GM19467 (cell line): Measurements from ENCODE around the gene NANOGP8.
"Not testable (repeated sequence)": the region's sequence is repeated elsewhere in the genome, so short reads cannot be mapped to it uniquely, and the experiment has no call there.

ENCODE experiments used
- ATAC-seq: cut with Tn5 transposase; IDR thresholded peaks from one replicate; pipeline ENCODE4 v1.9.1; 2021; ENCODE audit warnings: mild to moderate bottlenecking, moderate library complexity; ENCODE audit not compliant: unreplicated experiment

Gene NANOGP8

GRCh38 chr15:35085176-35085919 lies at the start of gene NANOGP8:
TSS of gene NANOGP8 (minus strand) at chr15:35085295. CDS start at chr15:35085110, 185 bp downstream.
- ATAC-seq: not testable (repeated sequence)

GRCh38 chr15:35134299-35134698 lies 49.2 kb upstream of the NANOGP8 start:
- no peak for ATAC-seq

- no peak for ATAC-seq
These were observed 45.1 kb upstream of the NANOGP8 start for GRCh38 chr15:35130245-35130644.

DNA sequence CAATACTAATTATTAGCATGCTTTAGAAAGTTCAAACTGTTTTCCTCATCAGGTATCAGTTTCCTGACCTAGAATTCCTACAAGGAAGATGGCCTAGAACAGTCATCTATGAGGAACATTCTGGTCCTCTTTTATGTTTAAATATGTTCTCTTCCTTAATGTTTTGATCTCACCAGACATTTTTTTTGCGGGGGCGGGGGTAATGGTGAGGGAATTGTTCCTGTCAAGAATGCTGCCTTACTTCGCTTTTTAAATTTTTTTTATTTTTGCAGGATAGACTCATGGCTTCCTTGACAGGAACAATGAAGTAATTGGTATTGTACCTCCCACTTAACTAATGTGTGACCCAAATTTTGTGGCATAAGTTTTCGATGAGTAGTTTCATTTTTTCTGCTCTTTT lies 44.3 kb upstream of the NANOGP8 start:
- no peak for ATAC-seq

DNA sequence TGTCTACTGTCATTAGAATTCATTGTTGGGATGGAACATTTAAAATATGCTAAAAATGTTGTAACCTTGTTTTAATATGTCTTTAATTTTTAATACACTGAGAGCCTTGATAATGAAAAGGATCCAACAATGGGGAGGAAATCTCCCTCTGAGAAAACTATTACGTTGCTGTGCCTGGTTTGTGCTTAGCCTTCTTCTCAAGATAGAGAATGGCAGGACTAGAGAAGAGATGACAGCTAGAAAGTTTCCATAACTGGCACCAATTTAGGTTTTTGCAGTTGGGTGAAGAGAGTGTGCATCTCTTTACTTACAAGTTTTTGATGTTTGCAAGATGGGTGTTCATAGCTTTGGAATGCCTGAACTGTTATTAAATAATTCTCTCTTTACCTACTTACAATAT lies 42.6 kb upstream of the NANOGP8 start:
- no peak for ATAC-seq

DNA sequence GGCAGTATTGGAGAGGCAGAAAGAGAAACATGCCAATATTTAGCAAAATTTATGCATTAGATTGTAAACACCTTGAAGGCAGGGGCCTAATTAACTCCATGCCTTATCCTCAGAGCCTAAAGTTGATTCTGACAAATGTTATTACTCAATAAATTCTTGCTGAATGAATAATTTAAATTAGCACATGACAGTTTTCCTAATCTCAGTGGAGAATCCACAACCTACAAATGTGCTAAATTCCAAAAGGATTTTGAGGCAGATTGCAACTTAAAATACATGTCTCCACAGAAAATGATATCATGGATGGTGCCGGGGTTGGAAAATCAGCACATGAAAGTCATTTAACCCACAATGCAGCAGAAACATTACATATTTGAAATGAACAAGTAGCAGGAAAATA lies 41.1 kb upstream of the NANOGP8 start:
- no peak for ATAC-seq

DNA sequence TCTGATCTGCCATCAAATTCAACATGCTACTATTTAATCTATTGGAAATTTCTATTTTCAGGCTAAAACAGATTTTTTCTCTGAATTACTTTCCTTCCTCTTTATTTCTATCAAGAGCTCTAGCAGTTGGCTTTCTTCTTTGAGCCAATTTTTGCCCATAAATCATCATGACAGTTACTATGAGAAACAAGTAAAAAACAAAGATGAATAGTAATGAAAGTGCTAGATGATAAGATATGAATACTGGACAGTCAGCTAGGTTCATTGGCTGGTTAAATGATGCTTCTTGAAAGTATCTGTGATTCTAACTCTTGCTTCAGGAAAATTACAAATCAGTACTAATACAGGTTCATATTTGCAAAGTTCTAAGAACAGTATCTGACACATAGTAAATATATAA lies 38.6 kb upstream of the NANOGP8 start:
- no peak for ATAC-seq

- no peak for ATAC-seq
These were observed 36.7 kb upstream of the NANOGP8 start for GRCh38 chr15:35121611-35122359.

GRCh38 chr15:35120173-35120572 lies 35.1 kb upstream of the NANOGP8 start:
- no peak for ATAC-seq

DNA sequence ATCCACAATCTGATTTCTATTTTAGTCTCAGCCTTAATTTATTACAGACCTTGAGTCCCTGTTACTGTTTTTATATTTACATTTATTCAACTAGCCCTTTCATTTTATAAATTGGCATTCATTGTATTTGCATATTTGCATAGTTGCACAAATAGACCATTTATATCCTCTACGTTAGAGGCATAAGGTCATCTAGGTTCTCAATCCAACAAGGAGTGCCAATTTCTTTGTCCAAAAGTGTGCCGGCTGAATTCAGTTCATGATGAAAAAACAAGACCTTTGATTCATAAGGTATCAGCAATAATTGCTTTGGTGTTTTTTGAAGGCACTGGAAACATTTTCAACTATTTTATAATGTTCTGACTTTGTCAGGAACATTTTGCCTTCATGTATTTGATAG lies 33.9 kb upstream of the NANOGP8 start:
- no peak for ATAC-seq

GRCh38 chr15:35117543-35118265 lies 32.6 kb upstream of the NANOGP8 start:
- ATAC-seq: no peak

DNA sequence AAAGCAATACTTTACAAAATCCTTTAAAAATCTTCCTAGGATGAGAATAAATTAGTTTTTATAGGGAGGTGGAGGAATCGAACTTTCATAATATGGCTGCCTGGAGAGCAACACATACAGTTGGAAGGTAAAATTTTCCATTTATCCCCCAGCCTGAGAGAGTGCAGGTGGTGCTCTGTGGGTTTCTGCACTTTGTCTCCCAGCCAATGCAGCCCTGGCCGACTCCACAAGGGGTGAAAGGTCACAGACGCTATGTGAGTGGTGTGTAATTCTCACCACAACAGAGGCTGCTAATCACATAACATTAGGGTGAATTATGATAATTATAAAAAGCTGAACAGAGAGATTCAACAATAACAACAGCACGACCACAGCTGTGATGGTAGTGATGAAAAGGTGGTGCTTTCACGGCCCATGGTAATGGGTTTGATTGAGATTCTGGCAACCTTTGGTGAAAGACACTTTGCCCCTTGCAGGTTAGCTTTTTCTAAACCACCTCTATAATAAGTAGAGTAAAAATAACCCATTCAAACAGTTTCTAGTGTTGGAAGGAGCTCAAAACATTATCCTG lies 30.1 kb upstream of the NANOGP8 start:
- ATAC-seq: no peak

DNA sequence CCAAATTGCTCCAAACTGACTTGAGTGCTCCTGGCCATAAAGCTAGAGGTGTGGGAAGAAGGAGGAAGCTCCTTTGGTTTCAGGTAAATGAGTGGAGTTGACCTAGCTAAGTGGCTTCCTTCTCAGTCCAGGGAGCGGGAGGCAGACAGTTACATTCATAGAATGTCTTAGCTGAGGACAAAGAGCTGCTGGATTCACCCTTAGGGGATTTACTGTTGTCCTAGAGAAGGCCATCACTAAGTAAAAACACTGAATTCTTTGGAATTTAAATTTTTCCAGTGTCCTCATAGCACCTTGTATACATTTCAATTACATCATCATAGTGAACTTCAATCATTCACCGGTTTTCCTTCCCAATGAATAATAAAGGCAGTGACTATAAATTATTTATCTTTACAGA lies 27.3 kb upstream of the NANOGP8 start:
- no peak for ATAC-seq

DNA sequence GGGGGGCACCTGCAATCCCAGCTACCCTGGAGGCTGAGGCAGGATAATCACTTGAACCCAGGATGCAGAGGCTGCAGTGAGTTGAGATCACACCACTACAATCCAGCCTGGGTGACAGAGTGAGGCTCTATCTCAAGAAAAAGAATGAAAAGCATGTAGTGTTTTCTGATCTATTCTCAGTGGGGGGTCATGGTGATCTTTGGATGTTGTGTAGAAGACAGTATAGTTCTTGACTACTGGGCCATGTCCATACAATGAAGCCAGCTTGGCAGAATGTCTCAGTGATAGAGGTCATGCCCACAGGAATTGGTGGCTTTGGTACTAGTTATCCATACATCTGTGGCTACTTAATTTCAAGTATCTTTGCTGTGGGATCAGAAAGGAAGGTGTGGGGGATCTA lies 26.8 kb upstream of the NANOGP8 start:
- ATAC-seq: no peak

DNA sequence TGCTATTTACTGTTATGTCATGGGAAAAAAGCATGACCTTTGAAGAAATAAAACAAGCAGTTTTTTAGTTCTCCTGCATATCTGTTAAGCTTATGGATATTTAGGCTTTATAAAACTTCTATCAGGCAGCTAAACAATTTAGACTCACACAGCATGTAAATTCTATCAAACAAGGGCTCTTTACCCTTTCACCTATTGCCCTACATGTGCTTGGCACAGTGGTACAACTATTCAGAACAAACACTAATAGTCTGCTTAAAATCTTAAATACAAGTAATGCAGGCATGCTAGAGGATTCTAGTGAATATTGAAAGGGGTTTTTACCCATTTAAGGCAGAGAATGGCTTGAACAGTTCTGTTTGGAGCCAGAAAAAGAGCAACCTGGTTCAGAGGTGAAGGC lies 23.4 kb upstream of the NANOGP8 start:
- ATAC-seq: no peak

- no peak for ATAC-seq
These were observed 22.5 kb upstream of the NANOGP8 start for GRCh38 chr15:35107561-35107960.

DNA sequence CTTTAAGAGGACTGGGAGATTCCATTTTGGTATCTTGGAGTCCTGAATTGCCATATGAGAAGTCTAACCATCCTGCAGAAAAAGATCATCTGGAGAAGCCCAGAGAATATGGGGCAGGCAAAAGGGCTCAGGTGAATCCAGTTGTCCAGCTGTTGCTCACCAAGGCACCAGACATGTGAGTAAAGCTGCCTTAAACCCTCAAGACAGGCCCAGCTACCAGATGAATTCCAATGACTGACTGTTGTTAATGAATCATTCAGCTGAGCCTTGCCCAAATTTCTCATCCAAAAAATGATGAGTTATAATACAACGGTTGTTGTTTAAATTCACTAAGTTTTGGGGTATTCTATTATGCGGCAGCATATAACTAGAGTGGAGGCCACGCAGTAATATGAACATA lies 22.0 kb upstream of the NANOGP8 start:
- ATAC-seq: no peak

- ATAC-seq: no peak
These were observed 19.5 kb upstream of the NANOGP8 start for GRCh38 chr15:35104526-35105147.

DNA sequence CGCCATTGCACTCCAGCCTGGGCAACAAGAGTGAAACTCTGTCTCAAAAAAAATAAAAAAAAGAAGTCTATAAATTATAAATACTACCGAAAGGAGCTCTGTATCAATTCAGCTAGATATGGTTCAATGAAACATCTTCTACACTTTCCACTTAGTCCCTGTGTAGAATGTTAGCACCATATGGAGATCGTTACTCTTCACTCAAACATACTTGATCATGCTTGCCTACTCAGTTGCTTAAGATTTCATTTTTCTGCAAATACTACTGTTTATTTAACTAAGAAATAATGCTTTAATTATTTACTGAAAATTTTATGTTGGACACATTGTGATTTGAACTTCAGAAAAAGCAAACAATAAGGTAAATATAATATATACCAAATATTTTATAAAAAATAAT lies 17.1 kb upstream of the NANOGP8 start:
- ATAC-seq: no peak

GRCh38 chr15:35101335-35101734 lies 16.2 kb upstream of the NANOGP8 start:
- ATAC-seq: no peak

DNA sequence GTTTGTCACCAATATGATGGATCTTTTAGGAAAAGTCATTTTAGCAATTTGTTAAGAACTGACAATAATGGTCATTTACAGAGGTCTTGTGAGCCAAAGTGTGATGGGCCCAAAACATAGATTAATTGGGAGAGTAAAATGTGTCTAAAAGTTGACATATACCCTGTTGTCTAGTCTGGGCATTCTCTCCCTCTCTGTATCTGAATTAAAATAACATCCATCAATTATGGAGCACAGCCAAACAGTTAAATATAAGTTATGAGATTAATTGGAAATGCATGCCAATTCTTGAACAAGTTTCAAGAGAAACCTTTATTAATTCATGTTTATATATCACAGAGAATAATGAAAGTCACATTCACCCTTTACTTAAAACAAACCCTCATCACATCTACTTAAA lies 13.6 kb upstream of the NANOGP8 start:
- no peak for ATAC-seq
